HepG2 (cell line): Measurements from ENCODE around the gene CHID1. TPM values are rescaled to one million over a fixed set of nuclear protein-coding genes. Genes with fewer than 3 reads are reported as not detected.

Experiments
- ATF4 ChIP-seq, 2 experiments: fragments of 450-650 bp in 1 of 2; sonication (generic) in 1 of 2; formaldehyde crosslinking; IDR thresholded peaks; 2 replicates each; pipeline versions ENCODE4 v1.5.0 to v1.8.0; 2020 to 2022; ENCODE audit warnings: mild to moderate bottlenecking in 1 of 2, missing genetic modification reagents in 1 of 2
- CEBPB ChIP-seq: IDR thresholded peaks from 2 replicates; pipeline ENCODE4 v1.6.1; 2011; ENCODE audit warnings: low read depth, low read length, improper control_type of control experiment, borderline replicate concordance
- CEBPG ChIP-seq: IDR thresholded peaks from 2 replicates; pipeline ENCODE4 v1.6.1; 2016
- FOXP1 ChIP-seq, 2 experiments: fragments of 450-650 bp in 1 of 2; IDR thresholded peaks; 2 replicates each; pipeline ENCODE4 v1.6.1; 2017 to 2018; ENCODE audit warnings: antibody characterized with exemption in 1 of 2
- FOXP4 ChIP-seq: sonication (generic); formaldehyde crosslinking; IDR thresholded peaks from 2 replicates; pipeline ENCODE4 v1.4.0; 2020; ENCODE audit warnings: missing genetic modification reagents
- RXRB ChIP-seq: IDR thresholded peaks from 2 replicates; pipeline ENCODE4 v1.6.1; 2016; ENCODE audit warnings: borderline replicate concordance, missing genetic modification reagents, missing compliant biosample characterization
- SOX13 ChIP-seq, 3 experiments: fragments of 450-650 bp in 1 of 3; sonication (generic) in 1 of 3; formaldehyde crosslinking in 1 of 3; IDR thresholded peaks in 2 of 3; conservative IDR thresholded peaks in 1 of 3; 2 replicates each; pipeline versions ENCODE4 v1.5.0 to v1.6.1; 2016 to 2020; ENCODE audit warnings: antibody characterized with exemption in 1 of 3, mild to moderate bottlenecking in 1 of 3, missing compliant biosample characterization in 1 of 3, missing genetic modification reagents in 1 of 3, moderate library complexity in 1 of 3
- SRY ChIP-seq: sonication (generic); formaldehyde crosslinking; IDR thresholded peaks from 2 replicates; pipeline ENCODE4 v1.8.0; 2022; ENCODE audit warnings: mild to moderate bottlenecking, missing genetic modification reagents
- TEAD3 ChIP-seq: optimal IDR thresholded peaks from 2 replicates; pipeline ENCODE3; 2016; ENCODE audit warnings: borderline replicate concordance
- THRA ChIP-seq: sonication (generic); formaldehyde crosslinking; IDR thresholded peaks from 2 replicates; pipeline ENCODE4 v1.4.0; 2020; ENCODE audit warnings: missing genetic modification reagents, borderline replicate concordance
- ZFY ChIP-seq: sonication (generic); formaldehyde crosslinking; IDR thresholded peaks from 2 replicates; pipeline ENCODE4 v1.4.0; 2020; ENCODE audit warnings: missing genetic modification reagents
- polyA plus RNA-seq, 8 experiments: library from polyadenylated mRNA; depleted of rRNA in 3 of 8; stranded (reverse) in 7 of 8; unstranded in 1 of 8; fragments of >200 nt; fragmentation: Illumina TruSeq in 4 of 8; extraction: Trizol in 4 of 8; gene quantifications; 2 replicates each; pipeline versions ENCODE4 v1.2.1 to v1.2.3, GENCODE V29; 2011 to 2016; ENCODE audit warnings: low read depth in 4 of 8, missing spikeins in 1 of 8, mixed read lengths in 1 of 8; ENCODE audit not compliant: insufficient read depth in 1 of 8
- total RNA-seq, 5 experiments: library from RNA; depleted of rRNA; stranded (reverse); fragments of >200 nt; fragmentation: Illumina TruSeq; extraction: Trizol; gene quantifications; 2 replicates each; pipeline ENCODE4 v1.2.3, GENCODE V29; 2016; ENCODE audit warnings: low read depth in 1 of 5

Gene CHID1
- total and polyA plus RNA-seq, 2 of the 13 experiments (the other 11 are each of a cell fraction or from before 2014, with no cell fraction given) = 65.1 to 93.6 TPM

GRCh38 chr11:936199-936598, 25.6 kb upstream of the CHID1 start (continued):
- TF ChIP-seq ATF4 (CRISPR knock-in tag; IDR thresholded peaks at IDR 0.05) = peak in 1 of 2 experiments; percentile 55; a peak in 1 of 4 replicates
- TF ChIP-seq ZFY (CRISPR knock-in tag) = 0 out of 2 replicates have a peak, but pooled peaks have one; percentile 27
- TF ChIP-seq CEBPG (CRISPR knock-in tag) = peak; percentile 91
- TF ChIP-seq FOXP1 (IDR thresholded peaks at IDR 0.05) = no peak
- TF ChIP-seq FOXP1 (CRISPR knock-in tag; IDR thresholded peaks at IDR 0.05) = peak; percentile 43; the same call in 1 of the 2 replicates
- TF ChIP-seq RXRB = peak; percentile 27; the same call in 1 of the 2 replicates
- peak; percentile 29; the same call in 1 of the 2 replicates for TF ChIP-seq FOXP4 (CRISPR knock-in tag)
- TF ChIP-seq THRA (CRISPR knock-in tag) = peak; percentile 43; the same call in 1 of the 2 replicates
- TF ChIP-seq TEAD3 (CRISPR knock-in tag) = no peak
- peak; percentile 92 for TF ChIP-seq CEBPB
- TF ChIP-seq SOX13 (IDR thresholded peaks at IDR 0.05) = no peak
- 0 out of 4 replicates have a peak, but pooled peaks of 1 of the 2 experiments have one; percentile 5 for TF ChIP-seq SOX13 (CRISPR knock-in tag; conservative IDR thresholded peaks at IDR 0.05 in 1 of 2, IDR thresholded peaks at IDR 0.05 in 1 of 2)
- TF ChIP-seq SRY (CRISPR knock-in tag) = no peak
